HG02981 (cell line): ENCODE measurements around the gene CRADD.
"Not testable (repeated sequence)": the region's sequence is repeated elsewhere in the genome, so short reads cannot be mapped to it uniquely, and the experiment has no call there.

Experiments
- ATAC-seq: cut with Tn5 transposase; IDR thresholded peaks from one replicate; pipeline ENCODE4 v1.9.1; 2021; ENCODE audit warnings: mild to moderate bottlenecking, moderate library complexity; ENCODE audit not compliant: unreplicated experiment

The CRADD gene

GRCh38 chr12:93862424-93862823 is 185.2 kb downstream of the CRADD start:
- no peak for ATAC-seq

DNA sequence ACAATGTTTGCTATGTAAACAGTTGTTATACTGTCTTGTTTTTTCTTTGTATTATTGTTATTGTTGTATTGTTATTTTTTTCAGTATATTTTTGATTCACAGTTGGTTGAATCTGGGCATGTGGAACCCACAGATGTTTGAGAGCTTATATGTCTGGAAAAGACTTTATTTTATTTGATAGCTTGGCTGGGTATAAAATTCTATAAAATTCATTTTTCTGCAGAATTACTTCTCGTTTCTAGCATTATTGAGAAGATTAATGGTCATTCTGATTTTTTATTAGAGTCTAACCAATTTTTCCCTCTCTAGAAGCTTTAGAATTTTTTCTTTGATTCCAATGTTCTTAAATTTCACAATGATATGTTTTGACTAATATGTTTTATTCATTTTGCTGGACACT is 188.6 kb downstream of the CRADD start:
- no peak for ATAC-seq

DNA sequence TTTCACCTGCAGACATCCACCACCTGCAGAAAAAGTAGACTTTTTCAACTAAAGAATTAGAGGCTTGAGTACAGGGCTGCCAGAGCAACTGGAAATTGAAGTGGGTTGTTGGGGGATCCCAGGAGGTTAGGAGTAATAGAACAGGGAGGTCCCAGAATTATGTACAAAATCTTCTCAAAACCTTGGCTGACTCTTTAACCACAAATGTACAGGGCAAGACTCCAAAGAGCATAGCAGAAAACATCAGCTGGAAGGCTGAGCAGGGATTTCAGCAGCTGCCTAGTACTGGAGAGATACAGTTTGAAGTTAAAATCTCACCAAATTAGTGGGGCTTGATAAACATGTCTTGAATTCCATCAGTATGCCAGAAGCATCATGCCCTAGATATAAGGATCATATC is 191.6 kb downstream of the CRADD start:
- ATAC-seq = no peak

DNA sequence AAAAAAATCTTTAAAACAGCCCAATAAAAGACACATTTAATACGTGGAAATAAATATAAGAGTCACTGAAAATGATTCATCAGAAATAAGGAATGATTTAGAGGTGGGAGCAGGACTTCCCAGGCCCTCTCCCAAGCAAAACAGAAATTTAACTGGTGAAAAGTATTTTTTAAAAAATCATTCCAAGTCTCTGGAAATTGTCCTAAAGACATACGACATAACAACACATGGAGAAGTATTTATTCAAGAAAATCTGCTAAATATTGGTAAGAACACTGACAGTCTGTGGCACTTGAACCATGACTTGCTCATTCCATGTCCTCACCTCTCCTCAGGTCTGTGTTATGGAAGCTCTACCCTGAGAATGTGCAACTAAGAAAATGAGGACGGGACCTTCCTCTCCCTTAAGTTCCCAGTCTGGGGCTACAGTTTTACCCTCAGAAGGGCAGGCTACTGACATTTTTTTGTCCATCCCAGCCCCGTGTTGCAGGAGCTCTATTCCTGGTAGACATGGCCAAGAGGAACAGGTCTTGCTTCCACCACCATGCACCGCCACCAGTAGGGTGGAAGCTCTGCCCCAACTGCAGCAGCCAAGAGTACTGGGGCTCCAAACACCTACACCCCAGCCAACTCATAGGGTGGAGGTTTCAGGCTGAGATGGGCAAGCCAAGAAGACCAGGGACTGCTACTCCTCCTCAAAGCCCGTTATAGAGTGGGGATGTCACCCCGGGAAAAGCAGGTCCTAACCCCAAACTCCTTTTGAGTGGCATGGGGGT is 193.0 kb downstream of the CRADD start:
- ATAC-seq = no peak

- ATAC-seq = not testable (repeated sequence)
Measured at GRCh38 chr12:93871566-93871965, 194.4 kb downstream of the CRADD start.

DNA sequence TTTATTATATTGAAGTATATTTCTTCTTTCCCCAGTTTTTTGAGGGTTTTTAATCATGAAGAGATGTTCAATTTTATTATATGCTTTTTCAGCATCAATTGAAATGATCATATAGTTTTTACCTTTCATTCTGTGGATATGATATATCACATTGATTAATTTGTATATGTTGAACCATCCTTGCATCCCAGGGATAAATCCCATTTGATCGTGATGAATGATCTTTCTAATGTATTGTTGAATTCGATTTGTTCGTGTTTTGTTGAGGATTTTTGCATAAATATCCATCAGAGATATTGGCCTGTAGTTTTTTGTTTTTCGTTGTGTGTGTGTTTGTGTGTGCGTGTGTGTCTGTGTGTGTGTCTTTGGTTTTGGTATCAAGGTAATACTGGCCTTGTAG is 196.4 kb downstream of the CRADD start:
- no peak for ATAC-seq

DNA sequence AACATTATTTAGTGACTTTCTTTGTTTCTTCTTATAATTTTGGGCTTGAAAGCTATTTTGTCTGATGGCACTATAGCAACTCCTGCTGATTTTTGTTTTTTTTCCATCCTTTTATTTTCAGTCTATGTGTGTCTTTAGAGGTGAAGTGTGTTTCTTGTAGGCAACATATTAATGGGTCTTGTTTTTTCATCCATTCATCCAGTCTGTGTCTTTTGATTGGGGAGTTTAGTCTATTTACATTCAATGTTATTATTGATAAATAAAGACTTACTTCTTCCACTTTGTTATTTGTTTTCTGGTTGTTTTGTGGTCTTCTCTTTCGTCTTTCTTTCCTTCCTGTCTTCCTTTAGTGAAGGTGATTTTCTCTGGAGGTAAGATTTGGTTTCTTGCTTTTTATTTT is 198.0 kb downstream of the CRADD start:
- ATAC-seq = no peak

- ATAC-seq = no peak
Measured at GRCh38 chr12:93876360-93876759, 199.2 kb downstream of the CRADD start.

- no peak for ATAC-seq
Measured at GRCh38 chr12:93877446-93877845, 200.3 kb downstream of the CRADD start.

GRCh38 chr12:93879476-93880421 is 202.6 kb downstream of the CRADD start:
- ATAC-seq = no peak

- ATAC-seq = no peak
Measured at GRCh38 chr12:93880853-93881522, 203.8 kb downstream of the CRADD start.

- ATAC-seq = no peak
Measured at GRCh38 chr12:93882763-93883162, 205.6 kb downstream of the CRADD start.

- no peak for ATAC-seq
Measured at GRCh38 chr12:93883436-93884154, 206.4 kb downstream of the CRADD start.

DNA sequence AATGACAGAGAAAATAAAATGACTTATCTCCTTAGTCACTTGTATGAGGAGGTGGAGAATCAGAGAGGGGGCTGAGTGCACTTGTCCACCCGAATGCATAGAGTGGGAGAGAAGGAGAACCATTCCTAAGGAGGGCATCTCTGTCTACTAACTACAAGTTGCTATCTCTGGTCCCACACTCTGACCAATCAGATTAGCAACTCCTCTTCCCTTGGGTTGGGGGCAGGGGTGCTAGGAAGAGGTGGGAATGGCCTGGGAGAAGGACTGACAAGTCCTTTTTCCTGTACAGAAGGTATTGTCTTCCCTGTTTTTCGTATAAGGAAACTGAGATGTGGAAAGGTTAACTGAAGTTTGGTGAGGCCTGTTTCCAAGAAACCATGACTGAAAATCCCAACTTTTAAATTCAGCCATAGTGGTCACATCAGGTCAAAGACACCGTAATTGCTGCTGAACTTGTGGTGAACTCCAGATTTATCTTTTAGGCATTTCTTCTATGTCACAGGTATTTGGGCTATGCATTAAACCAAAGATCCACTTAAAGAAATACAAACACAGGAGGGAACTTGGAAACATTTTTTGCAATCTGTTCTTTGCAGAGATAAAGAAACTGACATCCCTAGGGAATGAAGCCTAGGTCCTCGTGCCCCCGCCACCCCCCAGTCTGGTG is 207.8 kb downstream of the CRADD start:
- no peak for ATAC-seq

DNA sequence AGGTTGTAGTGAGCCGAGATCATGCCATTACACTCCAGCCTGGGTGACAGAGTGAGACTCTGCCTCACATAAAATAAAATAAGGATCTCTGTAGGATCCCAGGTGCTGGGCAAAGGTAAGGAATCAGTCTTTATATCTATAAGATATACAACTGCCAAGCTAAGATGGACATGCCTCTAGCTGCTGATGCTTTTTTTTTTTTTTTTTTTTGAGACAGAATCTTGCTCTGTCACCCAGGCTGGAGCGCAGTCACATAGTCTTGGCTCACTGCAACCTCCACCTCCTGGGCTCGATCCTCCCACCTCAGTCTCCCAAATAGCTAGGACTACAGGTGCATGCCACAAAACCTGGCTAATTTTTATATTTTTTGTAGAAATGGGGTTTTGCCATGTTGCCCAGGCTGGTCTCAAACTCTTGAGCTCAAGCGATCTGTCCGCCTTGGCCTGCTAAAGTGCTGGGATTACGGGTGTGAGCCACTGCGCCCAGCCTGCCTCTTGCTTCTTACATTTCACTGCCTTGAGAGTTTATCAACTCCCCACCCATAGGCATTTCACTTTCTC is 208.9 kb downstream of the CRADD start:
- ATAC-seq = not testable (repeated sequence)

DNA sequence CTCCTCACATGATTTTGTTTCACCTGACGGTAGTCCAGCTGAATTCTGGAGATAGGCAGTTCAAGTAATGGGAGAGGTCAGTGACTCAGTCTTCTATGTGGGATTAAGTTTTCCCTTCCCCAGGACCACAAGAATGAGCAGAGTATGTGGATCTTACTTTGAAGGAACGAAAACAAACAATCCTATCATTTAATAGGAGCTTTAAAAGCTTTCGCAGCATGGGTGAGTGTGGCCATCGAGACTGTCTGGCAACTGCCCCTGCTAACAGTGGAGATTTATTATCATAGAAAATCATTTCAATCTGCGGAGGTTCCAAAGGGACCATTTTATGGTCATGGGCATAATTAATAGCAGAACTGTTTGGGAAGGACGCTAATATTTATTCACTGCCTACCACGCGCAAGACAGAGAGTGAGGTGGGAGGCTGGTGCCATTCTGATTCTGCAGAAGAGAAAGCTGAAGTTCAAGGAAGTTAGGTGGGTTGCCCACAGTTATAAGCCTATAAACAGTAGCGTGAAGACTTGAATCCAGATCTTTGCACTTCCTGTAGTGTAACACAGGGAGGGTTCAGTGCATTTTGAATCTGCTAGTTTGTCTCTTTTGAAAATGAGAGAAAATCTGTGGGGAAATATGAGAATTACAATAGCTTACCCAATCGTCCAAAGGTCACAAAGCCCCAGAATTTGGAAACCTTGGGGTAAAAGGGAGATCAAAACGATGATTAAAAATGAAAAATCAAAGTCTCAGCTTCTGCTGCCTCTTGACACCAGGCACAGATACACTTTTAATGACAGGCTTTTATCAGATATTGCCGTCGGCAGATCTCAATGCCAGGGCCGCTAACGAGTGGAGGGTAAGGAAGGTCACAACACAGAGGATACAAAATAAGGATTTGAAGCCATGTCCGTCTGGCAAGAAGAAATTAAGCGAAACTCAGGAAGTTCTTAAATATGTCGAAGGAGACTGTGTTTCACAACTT is 209.6 kb downstream of the CRADD start:
- no peak for ATAC-seq

GRCh38 chr12:93888964-93889363 is 211.8 kb downstream of the CRADD start:
- ATAC-seq = no peak

DNA sequence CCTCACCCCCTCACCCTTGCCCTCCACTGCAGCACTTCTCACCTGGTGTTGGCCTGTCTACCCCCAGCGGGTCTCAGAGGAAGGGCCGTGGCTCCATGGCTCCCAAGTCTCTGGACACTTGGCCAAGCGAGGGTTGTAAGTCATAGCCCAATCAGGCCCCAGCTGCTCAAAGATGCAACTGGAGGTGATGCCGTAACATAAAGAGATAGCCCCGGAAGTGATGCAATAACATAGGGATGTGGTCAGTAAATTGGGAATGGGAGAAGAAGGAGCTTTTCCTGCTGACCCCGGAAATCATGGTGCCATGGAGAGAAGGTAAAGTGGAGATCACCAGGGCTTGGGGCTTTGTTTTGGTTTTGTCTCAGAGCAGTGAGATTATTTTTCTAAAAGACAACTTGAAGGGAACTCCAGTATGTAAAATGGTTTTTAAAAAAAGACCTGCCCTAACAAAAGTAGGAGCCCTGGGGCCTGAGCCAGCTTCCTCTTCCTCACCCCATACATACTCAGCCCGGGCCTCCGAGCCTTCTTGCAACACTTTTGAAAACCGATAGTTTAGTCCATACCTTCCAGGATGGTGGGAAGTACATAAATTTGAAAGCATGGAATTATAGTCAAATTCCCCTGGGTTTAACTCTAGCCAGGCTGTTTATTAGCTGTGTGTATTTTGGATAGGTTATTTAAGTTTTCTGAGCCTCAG is 212.5 kb downstream of the CRADD start:
- ATAC-seq = no peak
